CD4-positive, alpha-beta T cell treated with Interleukin-12 subunit alpha and Interleukin-12 subunit beta, for 1 hour (primary cell): ENCODE data around the gene SCAMP3.
"Not testable (repeated sequence)": the region's sequence is repeated elsewhere in the genome, so short reads cannot be mapped to it uniquely, and the experiment has no call there.

Experiments used
- DNase-seq: peaks from one replicate; pipeline ENCODE4 v3.0.0-alpha.2; 2020

The SCAMP3 gene

GRCh38 chr1:155254228-155254713, 7.9 kb downstream of the SCAMP3 start:
- DNase-seq, result no peak

- no peak for DNase-seq
Measured at GRCh38 chr1:155253797-155254196, 8.4 kb downstream of the SCAMP3 start.

DNA sequence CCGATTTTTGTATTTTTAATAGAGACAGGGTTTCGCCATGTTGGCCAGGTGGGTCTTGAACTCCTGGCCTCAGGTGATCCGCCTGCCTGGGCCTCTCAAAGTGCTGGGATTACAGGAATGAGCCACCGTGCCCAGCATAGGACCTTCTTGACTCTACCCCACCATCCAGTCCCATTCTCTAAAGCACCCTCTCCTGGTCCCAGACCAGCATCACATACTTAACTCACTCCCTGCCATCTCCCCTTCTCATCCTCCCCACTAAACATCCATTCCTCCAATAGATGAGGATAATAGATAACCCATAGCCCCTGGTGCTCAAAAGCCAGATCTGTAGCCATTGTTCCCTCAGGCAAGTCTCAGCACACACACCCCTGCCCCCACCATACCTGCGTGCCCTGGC, 9.0 kb downstream of the SCAMP3 start:
- DNase-seq, result no peak

DNA sequence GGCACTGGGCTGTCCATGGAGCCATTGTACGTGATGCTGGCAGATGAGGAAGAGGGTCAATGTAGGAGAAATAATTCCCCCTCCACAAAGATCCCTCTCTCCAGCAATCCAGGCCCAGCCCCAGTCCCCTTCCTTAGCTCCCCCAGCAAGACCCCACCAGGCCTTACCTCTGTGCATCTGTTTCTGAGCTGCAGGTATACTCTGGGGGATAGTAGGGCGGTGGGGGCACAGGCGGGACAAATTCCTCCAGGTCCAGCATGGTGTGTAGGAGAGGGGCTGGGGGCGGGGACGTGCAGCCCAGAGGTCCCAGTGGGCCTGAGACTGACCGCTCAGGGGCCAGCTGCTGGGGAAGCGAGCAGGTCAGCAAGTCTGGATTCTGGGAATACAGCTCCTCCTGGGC, 10.6 kb downstream of the SCAMP3 start:
- no peak for DNase-seq

- DNase-seq, result peak; percentile 95
Measured at GRCh38 chr1:155250633-155251449, 11.3 kb downstream of the SCAMP3 start.

DNA sequence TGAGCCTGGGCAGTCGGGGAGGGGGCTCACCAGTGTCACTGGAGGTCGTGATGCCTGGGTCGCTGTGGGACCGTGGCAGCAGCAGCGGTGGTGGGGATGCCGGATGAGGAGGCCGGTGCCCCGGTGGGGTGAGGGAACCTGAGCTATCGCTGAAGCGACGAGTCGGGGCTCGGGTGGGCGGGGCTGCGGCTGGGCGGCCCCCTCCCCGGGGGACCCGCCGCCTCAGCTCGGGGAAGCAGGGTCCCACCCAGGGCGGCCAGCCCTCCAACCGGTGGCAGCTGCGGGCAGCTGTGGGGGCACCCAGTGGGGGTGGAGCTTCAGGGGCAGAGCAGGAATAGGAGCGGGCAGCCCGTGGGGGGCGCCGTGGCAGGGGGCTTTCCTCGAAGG, 11.9 kb downstream of the SCAMP3 start:
- no peak for DNase-seq

- DNase-seq, result no peak
Measured at GRCh38 chr1:155247667-155248553, 14.2 kb downstream of the SCAMP3 start.

DNA sequence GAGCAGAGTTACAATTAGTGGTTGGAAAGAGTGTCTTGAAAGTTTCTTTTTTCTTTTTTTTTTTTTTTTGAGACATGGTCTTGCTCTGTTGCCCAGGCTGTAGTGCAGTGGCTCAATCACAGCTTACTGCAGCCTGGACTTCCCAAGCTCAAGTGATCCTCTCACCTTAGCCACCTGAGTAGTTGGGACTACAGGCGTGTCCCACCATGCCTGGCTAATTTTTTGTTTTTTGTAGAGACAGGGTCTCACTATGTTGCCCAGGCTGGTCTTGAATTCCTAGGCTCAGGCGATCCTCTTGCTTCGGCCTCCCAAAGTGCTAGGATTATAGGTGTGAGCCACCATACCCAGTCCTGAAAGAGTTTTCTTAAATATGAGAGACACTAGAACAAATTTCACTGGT, 15.4 kb downstream of the SCAMP3 start:
- not testable (repeated sequence) for DNase-seq

DNA sequence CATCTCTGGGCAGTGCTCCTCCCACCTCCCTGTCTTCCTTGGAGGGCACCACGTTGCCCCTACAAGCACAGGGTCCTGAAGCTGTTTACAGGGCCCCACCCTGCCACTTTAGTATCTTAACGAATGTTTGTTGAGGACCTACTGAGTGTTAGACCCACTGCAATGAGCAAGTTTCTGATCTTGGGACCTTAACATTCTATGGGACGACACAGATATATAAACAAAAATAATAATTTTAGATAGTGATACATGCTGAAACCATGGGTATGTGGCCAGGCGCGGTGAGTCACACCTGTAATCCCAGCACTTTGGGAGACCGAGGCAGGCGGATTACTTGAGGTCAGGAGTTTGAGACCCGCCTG, 17.0 kb downstream of the SCAMP3 start:
- DNase-seq, result no peak

- peak; percentile 97 for DNase-seq
Measured at GRCh38 chr1:155244368-155245162, 17.6 kb downstream of the SCAMP3 start.

- DNase-seq, result no peak
Measured at GRCh38 chr1:155242805-155243358, 19.3 kb downstream of the SCAMP3 start.

DNA sequence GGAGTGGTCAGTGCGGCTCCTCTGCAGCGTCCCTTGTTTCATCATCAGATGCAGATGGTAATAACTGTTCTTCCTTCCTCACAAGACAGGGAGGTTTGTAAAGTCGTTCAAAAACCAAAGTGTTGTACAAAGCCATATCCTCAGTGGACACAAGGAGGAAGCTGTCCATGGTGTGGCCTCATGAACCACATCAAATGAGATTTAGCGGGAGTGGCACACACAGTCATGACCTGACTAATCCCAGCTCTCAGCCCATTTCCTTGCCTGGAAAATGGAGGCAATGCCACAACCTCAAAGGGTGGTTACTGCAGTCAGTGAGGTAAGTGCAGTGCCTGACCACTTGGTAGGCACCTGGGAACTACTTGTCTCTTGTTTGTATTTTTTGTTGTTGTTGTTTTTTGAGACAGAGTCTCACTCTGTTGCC, 20.3 kb downstream of the SCAMP3 start:
- no peak for DNase-seq

- peak; percentile 82 for DNase-seq
Measured at GRCh38 chr1:155241069-155241679, 21.0 kb downstream of the SCAMP3 start.

DNA sequence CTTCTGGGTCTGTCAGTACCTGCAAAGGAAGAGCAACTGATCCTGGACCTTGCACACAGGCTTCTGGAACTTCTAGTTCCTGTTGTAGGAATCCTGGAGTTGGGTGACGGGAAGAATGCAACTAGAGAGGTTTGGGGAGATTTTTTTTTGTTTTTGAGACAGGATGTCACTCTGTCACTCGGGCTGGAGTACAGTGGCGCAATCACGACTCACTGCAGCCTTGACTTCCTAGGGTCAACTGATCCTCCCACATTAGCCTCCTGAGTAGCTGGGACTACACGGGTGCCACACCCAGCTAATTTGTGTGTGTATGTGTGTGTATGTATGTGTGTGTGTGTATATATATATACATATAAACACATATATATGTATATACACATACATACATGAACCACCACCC, 25.7 kb downstream of the SCAMP3 start:
- no peak for DNase-seq

DNA sequence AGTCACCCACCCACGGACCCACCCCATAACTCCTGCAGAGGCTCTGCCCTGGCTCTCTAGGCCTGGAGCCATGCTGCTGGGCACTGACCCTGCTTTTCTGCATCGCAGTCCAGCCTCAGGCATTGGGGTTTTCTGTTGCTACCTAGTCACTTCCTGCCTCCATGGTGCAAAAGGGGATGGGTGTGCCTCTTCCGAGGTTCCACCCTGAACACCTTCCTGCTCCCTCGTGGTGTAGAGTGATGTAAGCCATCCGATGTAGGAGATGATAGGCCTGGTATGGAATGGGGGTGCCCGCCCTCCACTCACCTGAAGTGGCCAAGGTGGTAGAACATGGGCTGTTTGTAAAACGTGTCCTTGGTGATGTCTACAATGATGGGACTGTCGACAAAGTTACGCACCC, 26.8 kb downstream of the SCAMP3 start:
- DNase-seq, result peak; percentile 37

- DNase-seq, result not testable (repeated sequence)
Measured at GRCh38 chr1:155233502-155233901, 28.7 kb downstream of the SCAMP3 start.

DNA sequence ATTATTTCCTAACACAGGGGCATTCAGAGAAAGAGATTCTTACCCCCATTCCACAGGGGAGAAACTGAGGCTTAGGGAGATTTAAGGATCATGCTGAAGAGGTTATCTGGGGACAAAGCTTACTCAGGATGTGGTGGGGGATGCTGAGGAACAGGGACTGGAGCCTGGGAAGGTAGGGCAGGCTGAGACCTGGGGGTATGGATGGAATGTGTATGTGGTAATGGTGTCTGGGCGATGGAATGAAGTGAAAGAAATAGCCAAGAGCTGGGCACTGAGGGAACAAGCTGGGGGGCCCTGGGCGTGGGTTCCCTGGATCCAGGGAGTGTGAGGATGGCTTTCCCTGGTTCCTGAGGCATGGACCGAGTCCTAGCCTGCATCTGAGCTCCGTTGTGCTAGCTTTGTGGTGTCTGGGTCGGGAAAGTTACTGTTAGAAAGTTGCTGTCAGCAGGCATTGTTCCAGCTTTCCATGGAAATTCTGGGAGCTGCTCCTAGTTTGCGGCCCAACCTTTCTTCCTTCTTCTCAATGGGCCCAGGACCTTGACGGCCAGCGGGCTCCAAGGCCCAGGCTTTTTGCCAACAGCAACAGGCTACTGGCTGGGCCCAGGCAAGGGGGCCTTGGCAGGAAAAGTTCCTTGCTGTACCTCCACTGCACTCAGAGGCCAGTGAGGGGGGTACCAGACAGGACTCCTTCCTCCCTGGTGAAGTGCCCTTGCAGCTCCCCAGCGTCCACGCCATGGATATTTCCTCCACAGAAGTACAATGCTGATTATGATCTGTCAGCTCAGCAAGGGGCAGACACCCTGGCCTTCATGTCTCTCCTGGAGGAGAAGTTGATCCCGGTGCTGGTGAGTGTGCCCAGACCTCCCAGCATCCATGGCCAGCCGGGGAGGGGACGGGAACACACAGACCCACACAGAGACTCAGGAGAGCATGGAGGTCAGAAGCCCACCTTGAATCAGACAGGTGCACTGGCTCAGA, 29.9 kb downstream of the SCAMP3 start:
- not testable (repeated sequence) for DNase-seq

DNA sequence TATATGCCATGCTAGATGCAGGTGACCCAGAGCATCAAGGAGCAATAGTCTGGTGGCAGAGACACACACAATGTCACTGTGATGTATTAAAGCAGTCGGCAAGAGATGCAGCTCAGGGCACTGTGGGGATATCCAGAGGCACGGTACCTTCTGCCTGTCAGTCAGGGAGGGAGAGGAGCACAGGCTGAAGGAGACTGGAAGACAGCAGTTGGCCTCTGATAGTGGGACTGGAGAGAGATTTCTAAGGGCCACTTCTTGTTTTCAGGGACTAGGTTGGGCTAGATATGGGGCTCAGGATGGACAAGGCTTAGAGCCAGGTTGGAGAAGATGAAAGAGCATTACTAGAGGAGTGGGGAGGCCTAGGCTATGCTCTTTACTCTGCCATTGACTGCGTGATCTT, 30.9 kb downstream of the SCAMP3 start:
- not testable (repeated sequence) for DNase-seq

DNA sequence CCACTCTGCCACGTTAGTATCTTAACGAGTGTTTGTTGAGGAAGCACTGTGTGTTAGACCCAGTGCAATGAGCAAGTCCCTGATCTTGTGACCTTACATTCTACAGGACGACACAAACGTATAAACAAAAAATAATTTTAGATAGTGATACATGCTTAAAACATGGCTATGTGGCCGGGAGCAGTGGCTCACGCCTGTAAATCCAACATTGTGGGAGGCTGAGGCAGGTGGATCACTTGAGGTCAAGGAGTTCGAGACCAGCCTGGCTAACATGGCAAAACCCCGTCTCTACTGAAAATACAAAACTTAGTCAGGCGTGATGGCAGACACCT, 34.1 kb downstream of the SCAMP3 start:
- no peak for DNase-seq

- peak; percentile 99 for DNase-seq
Measured at GRCh38 chr1:155227261-155228095, 34.7 kb downstream of the SCAMP3 start.
